Stimulated activated CD4-positive, alpha-beta T cell treated with anti-CD3 and anti-CD28 coated beads, TNF-alpha, amount 100 ng/mL, for 24 hours (primary cell): ENCODE measurements around the gene ZNF792.
"Not testable (repeated sequence)": the region's sequence is repeated elsewhere in the genome, so short reads cannot be mapped to it uniquely, and the experiment has no call there.

Source experiments
- DNase-seq, 3 experiments: peaks; one replicate each; pipeline ENCODE4 v3.0.0-alpha.2; 2020; ENCODE audit warnings: low read depth in 3 of 3

The ZNF792 gene

DNA sequence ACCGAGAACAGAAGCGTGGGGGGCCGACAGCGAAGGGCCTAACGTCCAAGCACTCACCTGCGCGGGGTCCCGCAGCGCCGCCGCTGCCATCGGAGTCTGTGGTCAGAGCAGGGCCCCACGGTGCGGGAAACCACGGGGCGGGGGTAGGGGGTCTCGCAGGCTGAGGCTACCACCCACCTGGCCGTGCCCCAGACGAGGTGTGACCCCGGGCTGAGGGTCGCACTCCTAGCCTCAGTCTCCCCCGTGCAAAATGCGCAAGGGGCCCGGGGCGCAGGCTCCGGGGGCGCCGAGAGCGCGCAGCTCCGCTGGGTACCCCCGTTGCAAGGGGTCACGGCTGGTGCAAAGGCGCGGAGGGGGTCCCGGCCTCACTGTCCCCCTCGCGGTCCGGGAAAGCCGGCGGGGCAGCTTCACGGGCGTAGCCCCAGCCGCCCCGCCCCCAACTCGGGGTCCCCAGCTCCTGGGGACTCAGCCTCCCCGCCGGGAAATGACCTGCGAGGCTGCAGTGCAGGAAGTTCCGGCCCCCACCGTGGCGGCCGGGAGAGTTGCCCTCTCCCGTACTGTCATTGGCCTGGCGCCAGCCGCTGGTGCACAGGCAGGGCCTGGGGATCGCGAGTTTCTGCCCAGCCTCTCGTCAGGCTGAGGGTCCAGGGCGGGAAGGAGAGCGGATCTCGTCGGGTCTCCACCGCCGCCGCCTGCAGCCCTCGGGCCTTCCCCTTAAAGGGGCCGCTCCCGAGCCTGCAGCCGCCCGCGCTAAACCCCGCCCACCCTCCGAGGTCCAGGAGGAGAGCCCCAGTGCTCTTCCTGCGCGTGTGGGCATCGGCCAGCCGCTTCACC is at the start of gene ZNF792:
Gene ZNF792 (minus strand): TSS at position 657 of the 834 bp plus-strand sequence. CDS start 567 bp downstream, at position 90.
- peak in 1 of 3 experiments; percentile 60 for DNase-seq

DNA sequence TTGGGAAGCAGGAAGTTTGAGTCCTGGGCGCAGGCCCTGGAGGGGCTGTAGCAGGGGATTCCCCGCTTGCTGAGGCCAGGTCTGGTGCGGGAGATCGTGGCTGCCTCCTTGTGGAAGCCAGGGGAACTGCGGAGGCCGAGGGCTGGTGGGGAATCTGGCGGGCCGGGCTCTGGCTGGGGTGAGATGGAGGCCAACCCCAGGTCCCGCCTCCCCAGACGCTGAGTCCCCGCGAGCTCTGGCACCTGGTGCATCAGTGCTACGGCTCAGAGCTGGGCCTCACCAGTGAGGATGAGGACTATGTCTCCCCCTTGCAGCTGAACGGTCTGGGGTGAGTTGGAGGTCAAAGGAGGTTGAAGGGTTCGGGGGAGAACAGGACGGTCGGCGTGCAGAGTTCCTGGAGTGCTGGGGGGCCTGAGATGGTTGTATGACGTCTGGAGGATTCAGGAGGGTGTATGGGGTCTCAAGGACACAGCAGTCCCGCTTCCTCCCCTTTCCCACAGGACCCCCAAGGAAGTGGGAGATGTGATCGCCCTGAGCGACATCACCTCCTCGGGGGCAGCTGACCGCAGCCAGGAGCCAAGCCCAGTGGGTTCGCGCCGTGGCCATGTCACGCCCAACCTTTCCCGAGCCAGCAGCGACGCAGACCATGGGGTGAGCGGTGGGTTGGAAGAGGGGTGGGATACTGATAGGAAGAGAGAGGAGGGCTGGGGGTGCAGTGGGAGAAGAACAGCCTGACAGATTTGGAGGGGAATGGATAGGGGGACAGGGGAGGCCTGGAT is 49.2 kb upstream of the ZNF792 start:
- DNase-seq = peak; percentile 65 to 77 (median 68)

DNA sequence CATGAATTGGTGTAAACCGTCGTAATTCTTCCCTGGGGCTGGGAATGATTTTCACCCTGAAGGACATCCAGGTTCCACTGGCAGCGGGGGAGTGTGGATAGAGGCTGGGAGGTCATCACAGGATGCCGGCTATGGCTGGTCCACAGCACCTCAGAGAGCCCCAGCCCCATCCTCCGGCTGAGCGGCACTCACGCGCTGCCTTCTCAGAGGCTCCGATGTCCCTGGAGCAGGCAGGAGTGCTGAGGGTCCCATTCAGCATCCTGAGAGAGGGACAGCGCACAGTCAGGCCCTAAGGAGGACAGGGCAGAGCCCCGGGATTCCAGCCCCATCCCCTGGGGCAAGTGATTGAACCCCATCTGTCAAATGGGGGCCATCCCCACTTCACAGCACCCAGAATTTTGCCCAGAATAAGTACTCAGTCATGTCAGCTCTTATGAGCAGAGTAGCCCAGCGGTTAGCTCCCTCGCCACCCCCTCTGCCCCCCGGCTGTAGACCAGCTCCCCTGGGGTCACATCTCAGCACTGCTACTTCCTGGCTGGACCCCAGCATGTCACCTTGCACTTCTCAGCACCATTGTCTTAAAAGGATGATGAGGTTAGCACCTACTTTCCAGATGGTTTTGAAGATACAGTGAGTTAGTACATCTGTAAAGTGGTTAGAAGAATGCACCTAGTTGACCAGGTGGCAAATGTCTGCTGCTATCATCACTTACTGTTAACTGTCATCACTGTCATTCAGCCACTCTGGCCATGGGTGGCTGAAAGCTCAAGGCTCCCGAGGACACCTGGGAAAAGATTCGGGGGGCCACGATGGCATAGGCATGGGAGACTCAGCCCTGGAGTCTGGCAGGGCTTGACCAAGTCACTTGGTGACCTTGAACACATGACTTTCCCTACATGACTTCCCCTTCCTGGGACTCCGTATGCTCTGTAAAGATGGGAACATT is 48.0 kb upstream of the ZNF792 start:
- DNase-seq = no peak

DNA sequence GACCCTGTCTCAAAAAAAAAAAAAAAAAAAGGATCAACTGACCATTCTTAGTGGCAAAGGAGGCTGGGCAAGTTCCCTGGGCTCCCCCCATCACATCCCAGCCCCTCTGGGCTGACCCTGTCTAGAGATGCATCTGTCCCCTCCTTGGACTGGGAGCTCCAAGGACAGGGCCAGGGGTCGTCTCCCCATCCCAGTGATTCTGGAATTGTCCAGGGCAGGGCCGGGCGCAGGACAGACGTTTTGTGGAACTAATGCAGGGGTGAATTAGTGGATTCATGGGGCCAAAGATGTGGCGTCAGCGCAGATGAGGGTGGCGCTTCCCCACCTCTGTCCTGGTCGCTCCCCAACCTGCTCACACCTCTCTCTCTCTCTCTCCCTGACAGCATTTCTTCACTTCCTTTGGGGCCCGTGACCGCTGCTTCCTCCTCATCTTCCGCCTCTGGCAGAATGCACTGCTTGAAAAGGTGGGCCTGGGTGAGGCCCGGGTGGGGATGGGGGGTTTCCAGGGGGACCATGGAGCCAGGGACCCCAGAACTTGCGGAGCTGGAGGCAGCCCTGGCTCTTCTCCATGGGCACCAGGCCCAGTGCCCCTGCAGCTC is 47.2 kb upstream of the ZNF792 start:
- no peak for DNase-seq

DNA sequence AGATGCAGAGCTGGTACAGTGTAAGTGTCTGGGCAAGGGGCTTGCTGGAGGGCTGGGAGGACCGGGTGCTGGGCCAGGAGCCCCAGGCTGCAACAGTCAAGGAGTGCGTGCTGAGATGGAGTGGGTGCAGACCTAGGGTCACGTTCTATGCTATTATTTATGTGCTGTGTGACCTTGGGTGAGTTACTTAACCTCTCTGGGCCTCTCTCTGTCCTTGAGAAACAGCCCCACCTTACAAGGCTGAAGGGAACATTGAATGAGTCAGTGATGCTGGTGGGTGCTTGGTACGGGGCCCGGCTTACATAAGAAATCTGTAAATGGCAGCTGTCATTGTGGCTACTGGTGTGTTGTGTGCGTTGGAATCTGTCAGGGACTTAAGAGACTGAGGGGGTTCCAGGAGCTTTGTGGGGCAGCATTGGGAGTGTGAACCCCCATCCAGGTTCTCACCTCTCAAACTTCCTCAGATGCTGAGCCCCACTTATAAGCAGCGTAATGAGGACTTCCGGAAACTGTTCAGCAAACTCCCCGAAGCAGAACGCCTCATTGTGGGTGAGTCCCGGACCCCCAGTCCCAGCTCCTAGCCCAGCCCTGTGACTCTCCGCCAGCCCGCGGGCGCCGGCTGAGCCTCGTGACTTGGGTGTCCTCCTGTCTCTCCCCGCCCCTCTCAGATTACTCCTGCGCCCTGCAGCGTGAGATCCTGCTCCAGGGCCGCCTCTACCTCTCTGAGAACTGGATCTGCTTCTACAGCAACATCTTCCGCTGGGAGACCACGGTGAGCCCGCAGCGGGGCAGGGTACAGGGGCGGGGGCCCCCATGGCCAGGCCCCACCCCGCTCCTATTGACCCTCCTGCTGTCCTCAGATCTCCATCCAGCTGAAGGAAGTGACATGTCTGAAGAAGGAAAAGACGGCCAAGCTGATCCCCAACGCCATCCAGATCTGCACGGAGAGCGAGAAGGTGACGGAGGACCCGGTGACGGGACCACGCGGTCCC is 45.7 kb upstream of the ZNF792 start:
- no peak for DNase-seq

DNA sequence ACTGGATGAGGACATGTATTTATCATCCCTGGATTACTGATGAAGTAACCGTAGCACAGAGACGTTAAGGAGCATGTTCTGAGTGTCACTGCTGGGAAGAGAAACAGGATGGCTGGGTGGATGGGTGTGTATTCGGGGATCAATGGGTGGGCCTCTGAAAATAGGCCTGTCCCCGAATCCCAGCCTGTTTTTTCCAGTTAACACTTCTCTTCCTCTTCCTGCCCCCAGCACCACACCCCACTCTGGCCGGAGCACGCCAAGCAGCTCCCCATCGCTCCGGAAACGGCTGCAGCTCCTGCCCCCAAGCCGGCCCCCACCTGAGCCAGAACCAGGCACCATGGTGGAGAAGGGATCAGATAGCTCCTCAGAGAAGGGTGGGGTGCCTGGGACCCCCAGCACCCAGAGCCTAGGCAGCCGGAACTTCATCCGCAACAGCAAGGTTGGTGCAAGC is 44.9 kb upstream of the ZNF792 start:
- no peak for DNase-seq

DNA sequence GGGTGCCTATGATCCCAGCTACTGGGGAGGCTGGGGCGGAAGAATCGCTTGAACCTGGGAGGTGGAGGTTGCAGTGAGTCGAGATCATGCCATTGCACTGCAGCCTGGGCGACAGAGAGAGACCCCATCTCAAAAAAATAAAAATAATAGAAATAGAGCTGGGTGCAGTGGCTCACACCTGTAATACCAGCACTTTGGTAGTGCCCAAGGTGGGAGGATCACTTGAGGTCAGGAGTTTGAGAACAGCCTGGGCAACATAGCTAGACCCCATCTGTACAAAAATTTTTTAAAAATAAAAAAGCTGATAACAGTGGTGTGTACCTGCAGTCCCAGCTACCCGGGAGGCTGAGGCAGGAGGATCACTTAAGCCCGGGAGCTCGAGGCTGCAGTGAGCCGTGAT is 43.4 kb upstream of the ZNF792 start:
- not testable (repeated sequence) for DNase-seq

DNA sequence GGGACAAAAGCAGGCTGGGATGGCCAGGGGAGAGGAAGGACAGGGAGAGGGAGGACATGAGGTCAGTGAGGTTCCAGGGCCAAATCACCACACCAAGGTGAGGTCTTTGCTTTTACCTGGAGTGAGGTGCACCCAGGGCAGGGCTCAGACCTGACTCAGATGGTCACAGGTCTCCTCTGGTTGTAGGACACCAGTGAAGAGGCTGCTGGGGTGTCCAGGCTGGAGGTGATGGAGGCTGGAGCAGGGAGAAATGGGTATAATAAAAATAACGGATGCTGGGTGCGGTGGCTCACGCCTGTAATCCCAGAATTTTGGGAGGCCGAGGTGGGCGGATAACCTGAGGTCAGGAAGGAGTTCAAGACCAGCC is 43.0 kb upstream of the ZNF792 start:
- no peak for DNase-seq

DNA sequence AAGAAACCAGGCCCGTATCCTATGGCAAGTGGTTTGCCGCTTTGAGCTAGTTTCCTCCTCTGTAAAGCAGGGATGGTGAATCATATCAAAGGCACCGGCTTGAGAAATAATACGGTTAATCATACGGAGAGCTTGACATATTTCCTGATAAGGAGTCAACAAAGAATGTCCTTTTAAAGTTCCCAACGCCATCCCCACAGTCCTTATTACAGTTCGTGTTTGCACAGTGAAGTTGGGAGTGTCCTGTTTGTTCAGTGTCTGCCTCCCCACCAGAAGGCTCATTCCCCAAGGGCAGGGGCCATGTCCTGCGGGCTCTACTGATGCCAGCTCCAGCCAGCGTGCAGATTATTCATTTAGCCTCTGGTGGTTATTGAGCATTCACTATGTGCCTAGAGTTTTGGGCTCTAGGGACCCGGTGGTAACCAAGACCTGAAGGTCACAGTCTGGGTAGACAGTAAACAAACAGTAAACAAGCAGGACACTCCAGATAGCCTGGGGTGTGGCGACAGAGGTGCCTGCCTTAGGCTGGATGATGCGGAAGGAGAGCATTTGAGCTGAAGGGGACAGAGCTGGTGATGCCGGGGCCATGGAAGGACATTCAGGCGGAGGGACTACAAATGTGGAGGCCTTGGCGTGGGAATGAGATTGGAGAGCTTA is 42.4 kb upstream of the ZNF792 start:
- DNase-seq = no peak

DNA sequence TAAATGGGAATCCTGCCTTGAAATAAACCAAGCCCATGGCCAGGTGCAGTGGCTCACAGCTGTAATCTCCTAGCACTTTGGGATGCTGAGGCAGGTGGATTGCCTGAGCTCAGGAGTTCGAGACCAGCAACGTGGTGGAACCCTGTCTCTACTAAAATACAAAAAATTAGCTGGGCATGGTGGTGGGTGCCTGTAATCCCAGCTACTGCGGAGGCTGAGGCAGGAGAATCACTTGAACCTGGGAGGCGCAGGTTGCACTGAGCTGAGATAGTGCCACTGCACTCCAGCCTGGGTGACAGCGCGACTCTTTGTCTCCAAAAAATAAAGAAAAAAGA is 41.9 kb upstream of the ZNF792 start:
- not testable (repeated sequence) for DNase-seq

DNA sequence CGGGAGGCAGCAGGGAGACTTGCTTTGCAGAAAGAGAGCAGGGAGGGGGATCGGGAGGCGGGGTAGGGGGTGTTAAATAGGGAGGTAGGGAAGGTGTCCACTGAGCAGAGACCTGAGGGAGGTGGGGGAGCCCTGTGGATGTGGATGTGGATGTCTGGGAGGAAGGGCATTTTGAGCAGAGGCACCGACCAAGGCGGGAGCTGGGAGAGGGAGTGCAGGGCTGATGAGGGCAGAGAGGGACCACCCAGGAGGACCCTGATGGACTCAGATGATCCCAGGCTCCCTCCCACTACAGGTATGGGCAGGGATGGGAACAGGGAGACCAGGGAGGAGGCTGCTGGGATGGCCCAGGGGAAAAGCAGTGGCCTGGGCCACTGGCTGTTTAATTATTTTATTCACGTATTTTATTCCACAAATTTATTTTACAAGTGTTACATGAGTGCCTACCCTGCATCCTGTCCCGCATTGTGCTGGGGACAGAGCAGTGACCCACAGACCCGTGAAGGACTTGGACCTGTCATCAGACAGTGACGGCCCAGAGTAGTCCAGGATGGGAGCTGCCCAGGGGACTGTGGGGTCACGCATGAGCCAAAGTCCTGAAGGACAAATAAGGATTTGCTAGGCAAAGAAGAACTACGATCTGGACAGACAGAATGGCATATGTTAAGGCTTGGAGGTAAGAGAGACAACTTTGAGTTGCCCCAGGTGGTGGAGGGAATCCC is 41.4 kb upstream of the ZNF792 start:
- no peak for DNase-seq

DNA sequence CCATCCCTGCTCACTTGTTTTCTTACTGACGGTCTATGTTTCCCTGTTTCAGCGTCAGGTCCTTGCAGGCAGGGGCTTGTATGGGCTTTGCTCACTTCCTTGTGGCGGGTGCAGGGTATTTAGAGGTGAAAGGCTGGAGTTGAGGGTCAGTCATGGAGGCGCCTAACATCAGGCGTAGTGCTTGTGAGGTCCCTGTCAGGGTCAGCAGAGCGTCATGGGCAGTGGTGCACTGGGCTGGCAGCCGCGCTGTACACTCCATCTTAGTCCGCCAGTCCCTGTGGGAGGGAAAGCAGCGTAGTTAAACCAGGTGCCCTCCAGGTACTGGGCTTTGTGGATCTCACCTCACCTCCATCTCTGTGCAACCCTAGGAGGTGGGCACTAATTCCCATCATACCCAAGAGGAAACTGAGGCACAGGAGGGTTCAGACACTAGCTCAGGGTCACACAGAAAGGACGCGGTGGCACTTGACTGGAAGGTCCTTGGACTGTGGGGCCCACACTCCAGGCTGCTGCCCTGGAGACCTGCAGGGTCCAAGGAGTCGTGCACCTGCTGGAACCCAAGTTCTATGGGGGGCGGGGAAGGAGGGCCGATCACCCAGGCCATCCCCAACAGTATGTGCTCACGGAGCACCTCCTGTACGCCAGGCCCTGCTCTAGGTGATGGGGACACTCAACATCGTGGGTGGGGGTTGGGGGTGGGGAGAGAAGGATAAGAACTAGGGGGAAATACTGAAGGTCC is 40.7 kb upstream of the ZNF792 start:
- DNase-seq = no peak

DNA sequence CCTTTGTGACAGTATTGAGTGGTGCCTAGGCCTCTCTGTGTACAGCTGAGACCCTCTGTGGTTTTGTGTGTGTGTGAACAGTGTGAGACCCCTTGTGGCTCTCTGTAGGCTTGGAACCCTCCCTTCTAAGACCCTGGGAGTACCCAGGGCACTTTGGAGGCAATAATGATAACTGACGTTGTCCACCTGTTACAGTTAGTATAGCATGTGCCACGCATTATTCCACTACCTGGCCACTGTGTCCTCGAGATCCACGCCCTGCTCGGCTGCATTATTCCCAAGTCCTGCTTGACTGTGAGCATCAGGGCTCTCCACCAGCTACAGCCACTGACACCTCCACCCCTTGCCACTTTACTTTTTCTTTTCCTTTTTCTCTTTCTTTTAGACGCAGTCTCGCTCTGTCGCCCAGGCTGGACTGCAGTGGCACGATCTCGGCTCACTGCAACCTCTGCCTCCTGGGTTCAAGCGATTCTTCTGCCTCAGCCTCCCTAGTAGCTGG is 38.1 kb upstream of the ZNF792 start:
- no peak for DNase-seq

DNA sequence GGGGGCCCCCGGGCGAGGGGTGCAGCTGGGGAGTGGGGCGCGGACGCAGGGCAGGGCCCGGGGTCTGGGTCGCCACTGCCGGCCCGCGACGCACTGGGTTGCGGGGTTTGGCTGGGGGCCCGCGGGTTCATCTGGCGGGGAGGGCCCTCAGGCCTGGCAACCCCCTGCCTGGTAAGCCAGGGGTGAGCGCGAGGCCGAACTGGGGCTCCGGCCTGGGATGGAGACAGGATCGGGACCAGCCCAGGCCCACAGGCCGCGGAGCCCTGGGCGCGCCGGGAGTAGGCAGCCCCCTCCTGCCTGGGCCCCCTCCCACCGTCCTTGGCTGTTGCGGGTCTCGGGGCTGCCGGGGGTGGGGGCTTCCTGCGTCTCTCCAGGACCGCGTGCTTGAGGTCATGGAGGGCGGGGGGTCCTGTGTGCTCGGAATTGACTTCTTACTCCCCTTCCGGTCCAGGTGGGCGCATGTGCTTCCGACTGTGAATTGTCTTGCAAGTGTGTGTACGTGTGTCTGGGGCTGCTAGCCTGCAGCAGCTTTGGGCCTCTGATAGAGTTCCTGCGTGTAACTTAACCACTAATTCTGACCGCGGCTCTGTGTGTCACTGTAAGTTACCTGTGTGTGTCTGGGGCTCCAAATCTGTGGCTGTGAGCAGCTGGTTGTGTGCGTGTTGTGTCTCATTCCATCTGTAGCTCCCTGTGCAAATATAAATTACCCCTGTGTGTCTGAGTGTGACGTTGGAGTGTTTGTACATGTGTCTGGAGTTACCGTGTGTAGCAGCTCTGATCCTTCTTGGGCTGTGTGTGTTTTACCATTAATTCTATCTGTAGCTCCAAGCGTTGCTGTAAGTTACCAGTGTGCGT is 36.8 kb upstream of the ZNF792 start:
- DNase-seq = peak in 1 of 3 experiments; percentile 60

DNA sequence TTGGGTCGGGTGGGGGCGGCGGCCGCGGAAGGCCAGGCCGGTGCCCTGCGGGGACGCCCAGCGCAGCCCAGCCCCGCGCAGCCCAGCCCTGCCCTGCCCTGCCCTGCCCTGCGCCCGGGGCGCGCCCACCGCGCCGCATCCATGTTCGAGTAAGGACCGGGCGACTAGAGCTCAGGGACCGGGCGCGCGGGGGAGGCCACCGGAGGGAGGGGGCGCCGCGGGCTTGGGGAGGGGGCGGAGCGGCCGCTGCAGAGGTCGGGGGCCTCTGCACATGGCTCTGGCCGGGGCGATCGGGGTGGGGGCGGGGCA is 36.3 kb upstream of the ZNF792 start:
- DNase-seq = no peak

DNA sequence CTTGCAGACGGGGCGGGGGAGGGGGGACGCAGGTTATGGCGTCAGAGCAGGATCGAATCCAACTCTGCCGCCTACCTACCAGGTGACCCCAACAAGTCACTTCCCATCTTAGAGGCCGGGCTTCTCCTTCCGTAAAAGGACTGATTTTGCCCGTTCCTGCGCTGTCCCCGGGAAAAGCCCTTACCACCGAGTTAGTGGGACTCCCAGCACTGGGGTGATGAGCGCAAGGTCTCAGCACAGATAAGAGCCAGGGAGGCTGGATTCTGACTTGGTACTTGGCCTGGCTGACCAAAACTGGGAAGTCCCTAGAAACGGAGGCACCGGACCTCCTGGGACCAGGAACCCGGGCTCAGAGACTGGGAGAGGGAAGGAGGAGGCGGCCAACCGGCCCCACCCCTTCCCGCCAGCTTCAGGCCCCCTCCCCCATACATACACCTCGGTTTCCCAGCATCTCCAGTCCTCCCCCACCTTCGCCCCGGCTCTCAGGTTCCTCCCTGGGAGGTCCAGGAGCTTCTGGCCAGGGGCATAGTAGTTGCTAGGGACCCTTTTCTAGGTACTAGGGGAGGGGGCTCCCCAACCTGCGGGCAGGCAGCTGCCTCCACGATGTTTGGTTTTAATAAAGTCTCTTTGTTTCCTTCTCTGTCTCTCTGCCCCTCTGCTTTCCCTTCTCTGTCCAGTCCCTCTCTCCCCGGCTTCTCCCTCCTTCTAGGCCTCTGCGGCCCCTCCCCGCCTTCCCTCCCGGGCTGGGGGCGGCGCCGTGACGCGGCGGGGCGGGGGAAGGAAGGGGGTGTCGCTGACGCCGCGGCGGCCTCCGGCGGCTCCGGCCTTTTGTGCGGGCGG is 35.7 kb upstream of the ZNF792 start, which contains the start of gene GRAMD1A:
Gene GRAMD1A (plus strand): TSS at position 826 of the 840 bp plus-strand sequence. CDS start 156 bp downstream, outside the sequence.
- peak in 2 of 3 experiments; percentile 62 to 80 for DNase-seq
